Colon (tissue), 2 donors: Measurements from ENCODE around the gene MYBPC2.

Experiments used
- FAIRE-seq: peaks from 2 replicates; lab custom pipeline; 2012; peaks lifted over from hg19 to GRCh38; lab: Jason Lieb, UNC
- donor health status: control.
- donor health status: control.

MYBPC2 gene

GRCh38 chr19:50481351-50482149, 48.9 kb downstream of the MYBPC2 start:
- FAIRE-seq: no peak

- FAIRE-seq: no peak
These were observed 49.7 kb downstream of the MYBPC2 start for GRCh38 chr19:50482271-50482855.

DNA sequence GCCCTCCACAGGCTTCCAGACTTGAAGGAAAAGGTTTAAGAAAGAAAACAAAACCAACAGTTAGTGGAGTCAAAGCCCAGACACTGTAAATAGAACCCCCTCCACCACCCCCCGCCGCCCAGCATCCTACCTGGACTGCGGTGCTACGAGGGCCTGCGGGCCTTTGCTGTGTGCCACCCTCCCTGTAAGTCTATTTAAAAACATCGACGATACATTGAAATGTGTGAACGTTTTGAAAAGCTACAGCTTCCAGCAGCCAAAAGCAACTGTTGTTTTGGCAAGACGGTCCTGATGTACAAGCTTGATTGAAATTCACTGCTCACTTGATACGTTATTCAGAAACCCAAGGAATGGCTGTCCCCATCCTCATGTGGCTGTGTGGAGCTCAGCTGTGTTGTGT, 50.2 kb downstream of the MYBPC2 start:
- FAIRE-seq: no peak

DNA sequence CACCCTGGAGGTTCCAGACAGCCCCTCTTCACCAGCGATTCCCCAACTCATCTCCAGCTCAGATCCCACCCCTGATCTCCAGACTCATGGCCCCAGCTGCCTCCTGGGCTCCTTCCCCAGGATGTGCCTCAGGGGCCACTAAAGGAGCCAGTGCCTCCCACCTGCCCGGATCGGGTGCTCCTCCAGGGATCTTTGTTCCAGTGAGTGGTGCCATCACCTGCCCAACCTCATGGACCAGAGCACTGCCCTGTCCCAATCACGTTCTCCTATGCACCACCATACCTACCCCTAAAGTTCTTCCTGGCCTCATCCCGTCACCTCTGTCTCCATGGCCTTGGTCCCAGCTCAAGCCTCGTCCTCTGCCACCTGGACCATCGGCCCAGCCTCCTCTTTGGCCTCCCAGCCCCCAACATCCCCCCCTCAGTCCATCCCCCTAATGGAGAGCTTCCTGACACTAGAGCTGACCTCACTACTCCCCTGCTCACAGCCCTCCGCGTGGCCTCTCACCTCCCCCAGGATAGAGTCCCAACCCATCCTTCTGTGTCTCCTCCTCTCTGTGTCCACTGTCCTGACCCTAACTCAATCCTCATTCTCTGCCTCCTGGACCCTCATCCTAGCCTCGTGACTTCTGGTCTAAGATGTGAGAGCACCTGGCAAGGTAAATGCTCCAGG, 52.7 kb downstream of the MYBPC2 start:
- FAIRE-seq: no peak

- no peak for FAIRE-seq
These were observed 54.3 kb downstream of the MYBPC2 start for GRCh38 chr19:50486823-50487515.

GRCh38 chr19:50488389-50489194, 55.9 kb downstream of the MYBPC2 start:
- no peak for FAIRE-seq

DNA sequence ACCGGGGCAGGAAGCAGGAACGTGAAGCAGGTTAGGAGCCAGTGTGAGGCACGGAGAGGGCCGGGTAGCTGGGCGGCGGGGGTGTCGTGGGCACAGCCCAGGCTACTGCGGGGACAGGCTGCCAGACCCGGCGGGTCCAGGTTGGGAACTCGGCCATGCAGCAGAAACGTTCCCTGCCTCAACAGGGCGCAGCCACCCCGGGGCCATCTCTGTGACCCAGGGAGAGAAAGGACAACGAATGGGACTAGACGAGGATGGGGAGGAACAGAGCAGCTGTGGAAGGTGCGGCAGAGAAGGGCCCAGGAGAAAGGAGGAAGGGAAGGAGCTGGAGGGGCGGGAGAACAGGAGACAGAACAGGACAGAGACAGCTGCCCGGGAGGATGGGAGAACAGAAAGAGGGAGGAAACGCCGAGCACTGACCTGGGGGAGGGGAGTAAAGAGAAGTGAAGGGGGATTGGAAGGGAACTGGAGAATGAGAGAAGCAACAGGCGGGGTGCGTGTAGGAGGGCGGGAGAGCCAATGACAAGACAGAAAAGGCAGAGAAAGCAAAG, 56.8 kb downstream of the MYBPC2 start:
- FAIRE-seq: no peak

DNA sequence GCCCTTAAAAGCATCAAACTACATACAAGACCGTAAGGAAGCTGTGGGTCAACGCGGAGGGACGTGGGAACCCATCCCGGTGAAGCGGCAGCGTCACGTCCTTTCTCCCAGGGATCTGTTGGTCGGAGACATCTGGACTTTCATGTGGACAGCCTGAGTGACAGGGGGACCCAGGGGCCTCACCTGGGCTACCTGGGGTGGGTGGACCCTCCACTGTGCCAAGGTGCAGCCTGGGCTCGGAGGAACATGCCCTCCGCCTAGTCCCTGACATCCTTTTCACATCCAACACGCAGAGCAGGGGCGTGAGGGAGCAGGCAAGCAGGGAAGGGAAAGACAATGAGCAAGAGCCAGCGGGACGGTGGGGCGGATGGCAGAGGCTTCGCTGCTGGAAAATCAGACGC, 57.7 kb downstream of the MYBPC2 start:
- no peak for FAIRE-seq

GRCh38 chr19:50490991-50491472, 58.3 kb downstream of the MYBPC2 start:
- no peak for FAIRE-seq

GRCh38 chr19:50492303-50493052, 59.8 kb downstream of the MYBPC2 start:
- no peak for FAIRE-seq

DNA sequence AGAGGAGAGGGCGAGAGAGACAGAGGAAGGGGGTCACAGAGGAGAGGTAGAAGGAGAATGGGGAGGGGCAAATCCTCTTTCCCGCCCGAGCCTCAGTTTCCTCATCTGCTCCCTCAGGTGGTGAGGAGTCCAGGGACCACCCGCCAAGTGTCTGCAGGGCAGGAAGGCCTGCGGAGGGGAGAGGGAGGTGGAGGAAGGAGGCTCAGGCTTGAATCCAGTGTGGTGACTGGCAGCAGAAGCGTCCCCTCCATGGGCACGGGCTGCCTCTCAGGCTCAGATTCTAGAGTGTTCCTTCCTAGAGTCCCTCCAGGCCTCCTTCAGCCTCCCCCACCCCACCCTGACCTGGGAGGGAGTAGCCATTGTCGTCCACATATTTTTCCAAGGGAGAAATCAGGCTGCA, 60.5 kb downstream of the MYBPC2 start:
- FAIRE-seq: no peak

- FAIRE-seq: no peak
These were observed 61.7 kb downstream of the MYBPC2 start for GRCh38 chr19:50494186-50495019.

GRCh38 chr19:50495020-50495531, 62.4 kb downstream of the MYBPC2 start:
- FAIRE-seq: no peak

- no peak for FAIRE-seq
These were observed 63.7 kb downstream of the MYBPC2 start for GRCh38 chr19:50496189-50497021.

DNA sequence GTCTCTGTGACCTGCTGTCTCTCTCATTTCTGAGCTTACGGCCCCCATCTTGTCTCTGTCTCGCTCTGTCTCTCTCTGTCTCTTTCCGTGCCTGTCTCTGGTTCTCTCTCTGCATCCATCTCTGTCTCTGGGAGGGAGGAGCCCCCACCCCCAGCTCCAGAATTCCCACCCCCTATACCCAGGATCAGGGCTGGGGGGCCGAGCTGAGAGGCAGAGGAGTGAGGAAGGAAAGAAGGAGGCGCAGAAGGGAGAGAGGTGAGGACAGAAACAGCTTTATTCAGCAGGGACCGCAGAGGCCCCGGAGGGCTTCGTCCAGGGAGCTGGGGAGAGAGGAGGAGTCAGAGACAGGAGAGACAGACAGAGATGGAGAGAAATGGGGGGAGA, 64.3 kb downstream of the MYBPC2 start:
- FAIRE-seq: no peak

GRCh38 chr19:50498219-50499056, 65.7 kb downstream of the MYBPC2 start:
- FAIRE-seq: no peak

DNA sequence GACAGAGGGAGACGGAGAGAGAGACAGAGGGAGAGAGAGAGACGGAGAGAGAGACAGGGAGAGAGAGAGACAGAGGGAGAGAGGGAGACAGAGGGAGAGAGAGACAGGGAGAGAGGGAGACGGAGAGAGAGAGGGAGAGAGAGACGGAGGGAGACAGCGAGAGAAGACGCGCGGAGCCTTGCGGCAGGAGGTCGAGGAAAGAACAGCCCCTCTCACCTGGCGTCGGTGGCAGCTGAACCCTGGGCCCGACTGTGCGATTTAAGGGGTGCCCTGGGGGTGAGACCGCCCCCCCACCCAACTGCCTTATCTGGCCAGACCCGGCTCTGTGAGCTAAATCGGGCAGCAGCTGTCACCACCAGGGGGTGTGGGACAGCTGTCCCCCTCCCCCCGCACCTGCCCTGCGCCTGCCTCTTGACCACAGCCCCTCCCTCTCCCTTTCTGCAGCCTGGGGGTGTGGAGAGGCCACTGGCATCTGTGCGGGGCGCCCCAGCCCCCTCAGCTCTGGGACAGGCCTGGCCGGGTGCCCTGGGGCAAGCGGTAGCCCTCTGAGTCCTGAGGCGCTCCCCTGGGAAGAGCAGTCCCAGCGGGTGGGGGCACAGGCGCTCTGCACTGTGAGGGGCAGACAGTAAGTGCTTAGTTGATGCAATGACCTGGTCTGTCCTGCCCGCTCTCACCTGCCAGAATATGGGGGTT, 67.5 kb downstream of the MYBPC2 start:
- no peak for FAIRE-seq
